HepG2 (cell line): ENCODE measurements around the gene SMOC1. TPM values are rescaled to one million over a fixed set of nuclear protein-coding genes. Genes with fewer than 3 reads are reported as not detected.

Experiments
- ATAC-seq: fragments of 200-7000 bp; cut with Tn5 transposase; 3 replicates; pipeline ENCODE4 v1.9.1; 2020; ENCODE audit warnings: mild to moderate bottlenecking, moderate library complexity
- BruUV-seq: library from RNA; stranded (reverse); fragments of 400-500 nt; replicated peaks from 2 replicates; lab custom pipeline; 2021; lab: Mats Ljungman, UMichigan
- CTCF ChIA-PET: fragments of 300-600 bp; formaldehyde crosslinking; extraction: SDS; loops from one replicate; lab custom pipeline; 2021; ENCODE audit warnings: low total read pairs, inconsistent platforms, low intra/inter-chr PET ratio; lab: Yijun Ruan, JAX
- POLR2A ChIA-PET: fragments of 350-600 bp; sonication (Branson Sonifier 250); formaldehyde crosslinking; loops from one replicate; lab custom pipeline; 2020; ENCODE audit warnings: antibody characterized with exemption, inconsistent platforms; lab: Yijun Ruan, JAX
- DNase-seq: peaks from one replicate; pipeline ENCODE4 v3.0.0-alpha.2; 2015; ENCODE audit warnings: low spot score
- FAIRE-seq: peaks from 3 replicates; lab custom pipeline; 2011; peaks lifted over from hg19 to GRCh38; lab: Jason Lieb, UNC
- H2AFZ ChIP-seq: one replicate; pipeline ENCODE4 v1.6.1; 2011; ENCODE audit warnings: low read length, inconsistent platforms
- H3K27ac ChIP-seq: fragments of 300-600 bp; 3 replicates; pipeline ENCODE4 v1.8.0; 2011; ENCODE audit warnings: mixed run types, mild to moderate bottlenecking, mixed read lengths, low read length, inconsistent platforms; ENCODE audit not compliant: insufficient read depth; ENCODE audit errors: extremely low read length
- H3K27me3 ChIP-seq, 2 experiments: fragments of 200-600 bp in 1 of 2; 2 replicates in 1 of 2; 3 replicates in 1 of 2; pipeline versions ENCODE4 v1.6.0 to v1.8.0; 2011; ENCODE audit warnings: low read length in 2 of 2, mild to moderate bottlenecking in 2 of 2, moderate library complexity in 2 of 2, inconsistent platforms in 1 of 2; ENCODE audit not compliant: insufficient read depth in 2 of 2, control insufficient read depth in 1 of 2
- H3K36me3 ChIP-seq, 2 experiments: fragments of 200-600 bp in 1 of 2; replicated peaks in 1 of 2; 2 replicates in 1 of 2; 3 replicates in 1 of 2; pipeline versions ENCODE4 v1.5.1 to v1.8.0; 2011; ENCODE audit warnings: low read length in 2 of 2, inconsistent platforms in 1 of 2; ENCODE audit not compliant: insufficient read depth in 2 of 2, control insufficient read depth in 1 of 2
- H3K4me1 ChIP-seq: 2 replicates; pipeline ENCODE4 v1.5.1; 2012; ENCODE audit warnings: low read length, inconsistent platforms; ENCODE audit not compliant: insufficient read depth
- H3K4me2 ChIP-seq: 2 replicates; pipeline ENCODE4 v1.6.0; 2011; ENCODE audit warnings: low read depth, low read length, inconsistent platforms
- H3K4me3 ChIP-seq, 3 experiments: fragments of 200-600 bp in 1 of 3; sonication (generic), shearing (Covaris generic) in 1 of 3; replicated peaks in 1 of 3; 2 replicates each; pipeline ENCODE4 v1.5.1; 2011 to 2016; ENCODE audit warnings: low read length in 3 of 3, inconsistent platforms in 2 of 3, low read depth in 2 of 3, mild to moderate bottlenecking in 2 of 3, control low read depth in 1 of 3, mixed read lengths in 1 of 3; ENCODE audit not compliant: insufficient read depth in 1 of 3
- H3K79me2 ChIP-seq: one replicate; pipeline ENCODE4 v1.6.1; 2011; ENCODE audit warnings: low read length, inconsistent platforms; ENCODE audit not compliant: insufficient read depth
- H3K9ac ChIP-seq: 2 replicates; pipeline ENCODE4 v1.6.0; 2011; ENCODE audit warnings: mild to moderate bottlenecking, low read depth, low read length, inconsistent platforms; ENCODE audit not compliant: insufficient read depth
- H3K9me3 ChIP-seq: 2 replicates; pipeline ENCODE4 v1.5.1; 2012; ENCODE audit warnings: mild to moderate bottlenecking, low read length
- H4K20me1 ChIP-seq: 2 replicates; pipeline ENCODE4 v1.6.0; 2011; ENCODE audit warnings: inconsistent platforms, mild to moderate bottlenecking, low read length, moderate library complexity; ENCODE audit not compliant: insufficient read depth
- ATRX ChIP-seq: sonication (generic); formaldehyde crosslinking; IDR thresholded peaks from 2 replicates; pipeline ENCODE4 v1.4.0; 2020; ENCODE audit warnings: missing genetic modification reagents, borderline replicate concordance
- LBX2 ChIP-seq: sonication (generic); formaldehyde crosslinking; IDR thresholded peaks from 2 replicates; pipeline ENCODE4 v1.5.0; 2020; ENCODE audit warnings: missing genetic modification reagents, mild to moderate bottlenecking, borderline replicate concordance
- MIXL1 ChIP-seq: IDR thresholded peaks from 2 replicates; pipeline ENCODE4 v1.6.1; 2016
- RFX1 ChIP-seq: fragments of 450-650 bp; IDR thresholded peaks from 2 replicates; pipeline ENCODE4 v1.6.1; 2017
- SMARCE1 ChIP-seq: fragments of 450-650 bp; IDR thresholded peaks from 2 replicates; pipeline ENCODE4 v1.6.1; 2017; ENCODE audit warnings: borderline replicate concordance
- SNRNP70 ChIP-seq: fragments of 200-400 bp; formaldehyde crosslinking; IDR thresholded peaks from 2 replicates; pipeline ENCODE4 v1.6.1; 2017; ENCODE audit warnings: mild to moderate bottlenecking, low read depth, low read length, moderate library complexity
- THYN1 ChIP-seq: sonication (generic); formaldehyde crosslinking; IDR thresholded peaks from 2 replicates; pipeline ENCODE4 v1.8.1; 2023; ENCODE audit warnings: low read depth, mild to moderate bottlenecking, moderate library complexity, missing genetic modification reagents, borderline replicate concordance
- ZBTB21 ChIP-seq: sonication (generic); formaldehyde crosslinking; IDR thresholded peaks from 2 replicates; pipeline ENCODE4 v1.4.0; 2020; ENCODE audit warnings: missing genetic modification reagents
- ZBTB34 ChIP-seq: sonication (generic); formaldehyde crosslinking; IDR thresholded peaks from 2 replicates; pipeline ENCODE4 v1.8.0; 2022; ENCODE audit warnings: mild to moderate bottlenecking, missing genetic modification reagents
- ZFAT ChIP-seq: sonication (generic); formaldehyde crosslinking; conservative IDR thresholded peaks from 2 replicates; pipeline ENCODE4 v1.8.1; 2023; ENCODE audit warnings: missing genetic modification reagents, inconsistent platforms
- ZFP1 ChIP-seq: IDR thresholded peaks from 2 replicates; pipeline ENCODE4 v1.6.1; 2016
- ZNF44 ChIP-seq: sonication (generic); formaldehyde crosslinking; IDR thresholded peaks from 2 replicates; pipeline ENCODE4 v1.5.1; 2020; ENCODE audit warnings: mild to moderate bottlenecking, missing genetic modification reagents
- ZNF451 ChIP-seq: sonication (generic); formaldehyde crosslinking; IDR thresholded peaks from 2 replicates; pipeline ENCODE4 v1.5.0; 2020; ENCODE audit warnings: mild to moderate bottlenecking, missing genetic modification reagents
- ZNF468 ChIP-seq: sonication (generic); formaldehyde crosslinking; IDR thresholded peaks from 2 replicates; pipeline ENCODE4 v1.8.0; 2022; ENCODE audit warnings: mild to moderate bottlenecking, moderate library complexity, missing genetic modification reagents
- ZNF552 ChIP-seq: sonication (generic); formaldehyde crosslinking; IDR thresholded peaks from 2 replicates; pipeline ENCODE4 v1.9.0; 2022; ENCODE audit warnings: missing genetic modification reagents, mild to moderate bottlenecking, borderline replicate concordance
- WGBS: methylation state at CpG from one replicate; pipeline ENCODE4 v1.1.6; 2017; ENCODE audit warnings: low lambda C conversion rate; 5-methylcytosine and 5-hydroxymethylcytosine counted together
- in situ Hi-C: cut with HindIII; loops from 2 replicates; pipeline ENCODE4 v1.10.0; 2017; ENCODE audit warnings: low pct_unique_long_range_greater_than_20kb; ENCODE audit not compliant: extremely low pct_ligation_motif_present
- intact Hi-C: fragments of 100-400 bp; cut with micrococcal nuclease; formaldehyde crosslinking; loops from one replicate; pipeline ENCODE4 v1.10.0; 2022; ENCODE audit not compliant: unreplicated experiment
- polyA plus RNA-seq, 8 experiments: library from polyadenylated mRNA; depleted of rRNA in 3 of 8; stranded (reverse) in 7 of 8; unstranded in 1 of 8; fragments of >200 nt; fragmentation: Illumina TruSeq in 4 of 8; extraction: Trizol in 4 of 8; gene quantifications; 2 replicates each; pipeline versions ENCODE4 v1.2.1 to v1.2.3, GENCODE V29; 2011 to 2016; ENCODE audit warnings: low read depth in 4 of 8, missing spikeins in 1 of 8, mixed read lengths in 1 of 8; ENCODE audit not compliant: insufficient read depth in 1 of 8
- total RNA-seq, 5 experiments: library from RNA; depleted of rRNA; stranded (reverse); fragments of >200 nt; fragmentation: Illumina TruSeq; extraction: Trizol; gene quantifications; 2 replicates each; pipeline ENCODE4 v1.2.3, GENCODE V29; 2016; ENCODE audit warnings: low read depth in 1 of 5
- TF ChIP-seq, protein P1 (sequence below): IDR thresholded peaks from 2 replicates; pipeline ENCODE4 v1.6.1; 2018; ENCODE audit warnings: missing genetic modification reagents
- TF ChIP-seq, protein P2 (sequence below): sonication (generic); formaldehyde crosslinking; IDR thresholded peaks from 2 replicates; pipeline ENCODE4 v1.8.1; 2022; ENCODE audit warnings: low read depth, mild to moderate bottlenecking, missing genetic modification reagents

Gene SMOC1
- total and polyA plus RNA-seq, 2 of the 13 experiments (the other 11 are each of a cell fraction or from before 2014, with no cell fraction given), result 17.8 to 35.6 TPM

- no peaks in the 10 kb centered on the region for H4K20me1 ChIP-seq
- peaks cover 41% of the 10 kb centered on the region for H3K4me1 ChIP-seq
- no peak overlapping the region for H3K27ac ChIP-seq
- intact Hi-C loops (no loop called here), in situ Hi-C loops (no loop called here)
- ChIA-PET CTCF (no interaction called here), POLR2A (no interaction called here)
- H3K9ac ChIP-seq, result no peak overlapping the region
- no peaks in the 10 kb centered on the region for H3K79me2 ChIP-seq
- WGBS, result 52% methylated on average over 5 of the region's 8 CpGs
- peaks cover 2 to 6% of the 10 kb centered on the region in 2 experiments; a peak in 2 of 5 replicates for H3K27me3 ChIP-seq
- H3K36me3 ChIP-seq, result no peaks in the 10 kb centered on the region
- H3K9me3 ChIP-seq, result peaks cover 14% of the 10 kb centered on the region
- no peak overlapping the region for H3K4me3 ChIP-seq
- FAIRE-seq (no peak), DNase-seq (no peak), ATAC-seq (no peak)
- BruUV-seq, result no TSS peak
- no peak overlapping the region for H3K4me2 ChIP-seq
- H2AFZ ChIP-seq, result no peak overlapping the region
- TF ChIP-seq SNRNP70, result no peak
- no peak for TF ChIP-seq LBX2 (CRISPR knock-in tag)
- TF ChIP-seq ZFAT (CRISPR knock-in tag), result no peak
- TF ChIP-seq MIXL1 (CRISPR knock-in tag), result no peak
- no peak for TF ChIP-seq ZNF468 (CRISPR knock-in tag)
- TF ChIP-seq ZNF451 (CRISPR knock-in tag), result no peak
- TF ChIP-seq ZBTB34 (CRISPR knock-in tag), result no peak
- no peak for TF ChIP-seq ATRX (CRISPR knock-in tag)
- no peak for TF ChIP-seq ZNF44 (CRISPR knock-in tag)
- TF ChIP-seq, protein P1, sequence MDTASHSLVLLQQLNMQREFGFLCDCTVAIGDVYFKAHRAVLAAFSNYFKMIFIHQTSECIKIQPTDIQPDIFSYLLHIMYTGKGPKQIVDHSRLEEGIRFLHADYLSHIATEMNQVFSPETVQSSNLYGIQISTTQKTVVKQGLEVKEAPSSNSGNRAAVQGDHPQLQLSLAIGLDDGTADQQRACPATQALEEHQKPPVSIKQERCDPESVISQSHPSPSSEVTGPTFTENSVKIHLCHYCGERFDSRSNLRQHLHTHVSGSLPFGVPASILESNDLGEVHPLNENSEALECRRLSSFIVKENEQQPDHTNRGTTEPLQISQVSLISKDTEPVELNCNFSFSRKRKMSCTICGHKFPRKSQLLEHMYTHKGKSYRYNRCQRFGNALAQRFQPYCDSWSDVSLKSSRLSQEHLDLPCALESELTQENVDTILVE (CRISPR knock-in tag), result no peak
- TF ChIP-seq ZBTB21 (CRISPR knock-in tag), result no peak
- TF ChIP-seq ZFP1 (CRISPR knock-in tag), result no peak
- TF ChIP-seq, protein P2, sequence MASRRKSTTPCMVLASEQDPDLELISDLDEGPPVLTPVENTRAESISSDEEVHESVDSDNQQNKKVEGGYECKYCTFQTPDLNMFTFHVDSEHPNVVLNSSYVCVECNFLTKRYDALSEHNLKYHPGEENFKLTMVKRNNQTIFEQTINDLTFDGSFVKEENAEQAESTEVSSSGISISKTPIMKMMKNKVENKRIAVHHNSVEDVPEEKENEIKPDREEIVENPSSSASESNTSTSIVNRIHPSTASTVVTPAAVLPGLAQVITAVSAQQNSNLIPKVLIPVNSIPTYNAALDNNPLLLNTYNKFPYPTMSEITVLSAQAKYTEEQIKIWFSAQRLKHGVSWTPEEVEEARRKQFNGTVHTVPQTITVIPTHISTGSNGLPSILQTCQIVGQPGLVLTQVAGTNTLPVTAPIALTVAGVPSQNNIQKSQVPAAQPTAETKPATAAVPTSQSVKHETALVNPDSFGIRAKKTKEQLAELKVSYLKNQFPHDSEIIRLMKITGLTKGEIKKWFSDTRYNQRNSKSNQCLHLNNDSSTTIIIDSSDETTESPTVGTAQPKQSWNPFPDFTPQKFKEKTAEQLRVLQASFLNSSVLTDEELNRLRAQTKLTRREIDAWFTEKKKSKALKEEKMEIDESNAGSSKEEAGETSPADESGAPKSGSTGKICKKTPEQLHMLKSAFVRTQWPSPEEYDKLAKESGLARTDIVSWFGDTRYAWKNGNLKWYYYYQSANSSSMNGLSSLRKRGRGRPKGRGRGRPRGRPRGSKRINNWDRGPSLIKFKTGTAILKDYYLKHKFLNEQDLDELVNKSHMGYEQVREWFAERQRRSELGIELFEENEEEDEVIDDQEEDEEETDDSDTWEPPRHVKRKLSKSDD (CRISPR knock-in tag), result no peak
- TF ChIP-seq SMARCE1, result no peak
- TF ChIP-seq THYN1 (CRISPR knock-in tag), result no peak
- no peak for TF ChIP-seq RFX1
- TF ChIP-seq ZNF552 (CRISPR knock-in tag), result no peak
Observed at GRCh38 chr14:69865701-69866365, 13.4 kb upstream of the SMOC1 start.
